ENCODE data around the gene ELK1. TPM values are rescaled to one million over a fixed set of nuclear protein-coding genes. Genes with fewer than 3 reads are reported as not detected.

Gene ELK1
- total and polyA plus RNA-seq, 10 of the 15 experiments (the other 5 are each of a cell fraction or from before 2014, with no cell fraction given), result 4.1 to 55.5 (median 32.9) TPM

DNA sequence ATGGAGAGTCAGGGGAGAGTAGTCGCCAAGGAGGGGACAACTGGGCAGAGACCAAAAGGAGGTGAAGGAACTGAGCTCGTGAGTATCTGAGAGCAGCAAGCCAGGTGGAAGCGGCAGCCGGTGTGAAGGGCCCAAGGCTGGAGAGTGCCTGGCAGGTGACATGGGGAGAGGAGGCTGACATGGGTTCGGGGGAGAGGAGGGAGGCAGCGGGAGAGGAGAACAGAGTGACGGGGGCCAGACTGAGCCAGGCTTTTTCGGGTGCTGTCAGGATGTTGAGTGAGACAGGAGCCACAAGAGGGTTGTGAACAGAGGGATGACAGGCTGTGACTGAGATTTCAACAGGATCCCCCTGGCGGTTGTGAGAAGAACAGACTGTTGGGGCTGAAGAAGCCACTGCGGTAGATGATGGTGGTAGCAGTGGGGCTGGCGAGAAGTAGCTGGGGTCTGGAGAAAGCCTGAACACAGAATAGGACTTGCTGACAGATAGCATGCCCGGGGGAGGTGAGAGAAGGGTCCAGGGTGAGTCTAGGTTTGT is 5.7 kb downstream of the ELK1 start:
- ChIA-PET CTCF (interaction anchor here (0.6 to 3.4 kb wide), 20 partner anchors 12 to 199 kb away, joined by 3 to 16 read pairs (median 4); partner anchors contain the start of gene CFP), POLR2A (interaction anchor here (0.6 to 1.6 kb wide), 4 partner anchors 11 to 146 kb away, joined by 4 to 6 read pairs (median 5); no protein-coding TSS in a partner anchor), RAD21 (ENCODE audit: unreplicated experiment) (interaction anchor here (0.6 to 1.8 kb wide), 7 partner anchors 10 to 139 kb away, joined by 3 to 6 read pairs (median 4); no protein-coding TSS in a partner anchor), SMC1A (ENCODE audit: uncharacterized antibody, unreplicated experiment) (interaction anchor here (0.7 to 2.0 kb wide), 7 partner anchors 11 to 105 kb away, joined by 3 to 9 read pairs (median 4); partner anchors contain the start of genes CFP and TIMP1)
- WGBS (ENCODE audit: insufficient coverage, insufficient replicate concordance, low lambda C conversion rate, missing lambda C conversion rate), result 55% methylated on average over 12 of the region's 12 CpGs
- no peaks in the 10 kb centered on the region for H3K27me3 ChIP-seq (replicated peaks in 1 of 2; ENCODE audit: control insufficient read depth in 2 of 2, insufficient read depth in 2 of 2, low read length in 1 of 2)
- H3K79me2 ChIP-seq (ENCODE audit: control insufficient read depth, insufficient read depth, low read length), result peaks cover 24% of the 10 kb centered on the region
- BruUV-seq (replicated peaks), result no TSS peak
- intact Hi-C loops (cut with micrococcal nuclease; ENCODE audit: unreplicated experiment), result loop anchor here (2.0 kb wide), 2 partner anchors 82 to 454 kb away; no protein-coding TSS in a partner anchor
- 0 out of 2 replicates have a peak overlapping the region, but pooled peaks have one; percentile 27 for H3K4me2 ChIP-seq (ENCODE audit: control insufficient read depth, insufficient read depth)
- DNase-seq (ENCODE audit: low read depth, low spot score) (no peak), FAIRE-seq (no peak), ATAC-seq (peak; percentile 90)
- no peak overlapping the region for H3K4me3 ChIP-seq
- H2AFZ ChIP-seq (ENCODE audit: control insufficient read depth, low read depth, low read length), result no peak overlapping the region
- in situ Hi-C loops (cut with MboI), result loop anchor here (10.0 kb wide), 2 partner anchors 80 to 430 kb away; partner anchors contain the start of genes ARAF and CDK16
- H3K9ac ChIP-seq (ENCODE audit: control insufficient read depth, insufficient read depth, low read length), result no peak overlapping the region
- peak; percentile 43; the same call in 1 of the 2 replicates for TF ChIP-seq SMC3 (IDR thresholded peaks at IDR 0.05; ENCODE audit: borderline replicate concordance, low read length)
- TF ChIP-seq, protein P1, sequence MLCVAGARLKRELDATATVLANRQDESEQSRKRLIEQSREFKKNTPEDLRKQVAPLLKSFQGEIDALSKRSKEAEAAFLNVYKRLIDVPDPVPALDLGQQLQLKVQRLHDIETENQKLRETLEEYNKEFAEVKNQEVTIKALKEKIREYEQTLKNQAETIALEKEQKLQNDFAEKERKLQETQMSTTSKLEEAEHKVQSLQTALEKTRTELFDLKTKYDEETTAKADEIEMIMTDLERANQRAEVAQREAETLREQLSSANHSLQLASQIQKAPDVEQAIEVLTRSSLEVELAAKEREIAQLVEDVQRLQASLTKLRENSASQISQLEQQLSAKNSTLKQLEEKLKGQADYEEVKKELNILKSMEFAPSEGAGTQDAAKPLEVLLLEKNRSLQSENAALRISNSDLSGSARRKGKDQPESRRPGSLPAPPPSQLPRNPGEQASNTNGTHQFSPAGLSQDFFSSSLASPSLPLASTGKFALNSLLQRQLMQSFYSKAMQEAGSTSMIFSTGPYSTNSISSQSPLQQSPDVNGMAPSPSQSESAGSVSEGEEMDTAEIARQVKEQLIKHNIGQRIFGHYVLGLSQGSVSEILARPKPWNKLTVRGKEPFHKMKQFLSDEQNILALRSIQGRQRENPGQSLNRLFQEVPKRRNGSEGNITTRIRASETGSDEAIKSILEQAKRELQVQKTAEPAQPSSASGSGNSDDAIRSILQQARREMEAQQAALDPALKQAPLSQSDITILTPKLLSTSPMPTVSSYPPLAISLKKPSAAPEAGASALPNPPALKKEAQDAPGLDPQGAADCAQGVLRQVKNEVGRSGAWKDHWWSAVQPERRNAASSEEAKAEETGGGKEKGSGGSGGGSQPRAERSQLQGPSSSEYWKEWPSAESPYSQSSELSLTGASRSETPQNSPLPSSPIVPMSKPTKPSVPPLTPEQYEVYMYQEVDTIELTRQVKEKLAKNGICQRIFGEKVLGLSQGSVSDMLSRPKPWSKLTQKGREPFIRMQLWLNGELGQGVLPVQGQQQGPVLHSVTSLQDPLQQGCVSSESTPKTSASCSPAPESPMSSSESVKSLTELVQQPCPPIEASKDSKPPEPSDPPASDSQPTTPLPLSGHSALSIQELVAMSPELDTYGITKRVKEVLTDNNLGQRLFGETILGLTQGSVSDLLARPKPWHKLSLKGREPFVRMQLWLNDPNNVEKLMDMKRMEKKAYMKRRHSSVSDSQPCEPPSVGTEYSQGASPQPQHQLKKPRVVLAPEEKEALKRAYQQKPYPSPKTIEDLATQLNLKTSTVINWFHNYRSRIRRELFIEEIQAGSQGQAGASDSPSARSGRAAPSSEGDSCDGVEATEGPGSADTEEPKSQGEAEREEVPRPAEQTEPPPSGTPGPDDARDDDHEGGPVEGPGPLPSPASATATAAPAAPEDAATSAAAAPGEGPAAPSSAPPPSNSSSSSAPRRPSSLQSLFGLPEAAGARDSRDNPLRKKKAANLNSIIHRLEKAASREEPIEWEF (IDR thresholded peaks at IDR 0.05; ENCODE audit: insufficient replicate concordance, low read depth, low read length), result no peak
- TF ChIP-seq PKNOX1 (IDR thresholded peaks at IDR 0.05), result 0 out of 2 replicates have a peak, but pooled peaks have one; percentile 25
- TF ChIP-seq HCFC1 (IDR thresholded peaks at IDR 0.05; ENCODE audit: low read length), result no peak
- TF ChIP-seq PAX8 (IDR thresholded peaks at IDR 0.05), result no peak
- TF ChIP-seq CTCF (IDR thresholded peaks at IDR 0.05 in 2 of 3, conservative IDR thresholded peaks at IDR 0.05 in 1 of 3; ENCODE audit: control insufficient read depth in 2 of 3, extremely low read depth in 1 of 3, insufficient read depth in 1 of 3, low read depth in 3 of 3, low read length in 3 of 3), result peak; percentile 39 to 59 (median 51); a peak in 4 of 6 replicates
- TF ChIP-seq RAD21 (IDR thresholded peaks at IDR 0.05; ENCODE audit: insufficient read depth, low read depth, low read length), result peak; percentile 19; the same call in 1 of the 2 replicates
- peak; percentile 80 for TF ChIP-seq HDGF (IDR thresholded peaks at IDR 0.05)
- H3K36me3 ChIP-seq (ENCODE audit: control insufficient read depth in 2 of 2, insufficient read depth in 2 of 2, low read length in 1 of 2), result peaks cover 0 to 4% of the 10 kb centered on the region in 2 experiments; a peak in 3 of 4 replicates
- no peaks in the 10 kb centered on the region; the same call in 1 of the 2 replicates for H3K4me1 ChIP-seq (ENCODE audit: control insufficient read depth, insufficient read depth, low read length)
- H3K27ac ChIP-seq (ENCODE audit: control insufficient read depth, insufficient read depth), result no peak overlapping the region
- H3K9me3 ChIP-seq (replicated peaks; ENCODE audit: control insufficient read depth, insufficient read depth, low read length), result peaks cover 2% of the 10 kb centered on the region; the same call in 2 of the 3 replicates
- H4K20me1 ChIP-seq (ENCODE audit: control insufficient read depth, insufficient read depth), result no peaks in the 10 kb centered on the region
